ENCODE results near the gene SLC29A4. TPM values are rescaled to one million over a fixed set of nuclear protein-coding genes. Genes with fewer than 3 reads are reported as not detected.

SLC29A4 gene
- total RNA-seq, 1 experiment from 2014 or later: 2.5 TPM

- DNase-seq (ENCODE audit: extremely low read depth, low read depth): no peak
These were observed 68.0 kb downstream of the SLC29A4 start for GRCh38 chr7:5350600-5351385.

- no peak for DNase-seq (ENCODE audit: extremely low read depth, low read depth)
These were observed 68.9 kb downstream of the SLC29A4 start for GRCh38 chr7:5351507-5352265.

GRCh38 chr7:5352440-5353010 is 69.8 kb downstream of the SLC29A4 start:
- no peak for DNase-seq (ENCODE audit: extremely low read depth, low read depth)

- no peak for DNase-seq (ENCODE audit: extremely low read depth, low read depth)
These were observed 71.9 kb downstream of the SLC29A4 start for GRCh38 chr7:5354460-5355232.

Other genes starting within 250 kb of the SLC29A4 start
- 11.3 and 15.0 TPM in 2 replicates for gene RBAK, start 237.1 kb upstream of the SLC29A4 start, total RNA-seq (2014; rRNA removed; shearing (Covaris generic))
- 40.2 and 42.4 TPM in 2 replicates for gene WIPI2, start 92.7 kb upstream of the SLC29A4 start, total RNA-seq (2014; rRNA removed; shearing (Covaris generic))
- gene TNRC18, start 140.9 kb downstream of the SLC29A4 start, total RNA-seq (2014; rRNA removed; shearing (Covaris generic)): 69.8 and 80.4 TPM in 2 replicates
- 8.7 and 10.0 TPM in 2 replicates for gene FBXL18, start 230.9 kb downstream of the SLC29A4 start, total RNA-seq (2014; rRNA removed; shearing (Covaris generic))
- gene ACTB, start 247.7 kb downstream of the SLC29A4 start, total RNA-seq (2014; rRNA removed; shearing (Covaris generic)): 3,545 and 3,935 TPM in 2 replicates

Measured in NCI-H460 (cell line).